Omental fat pad (tissue), 4 donors: ENCODE measurements around the gene LRRC74B. TPM values are rescaled to one million over a fixed set of nuclear protein-coding genes. Genes with fewer than 3 reads are reported as not detected.
"Not testable (repeated sequence)": the region's sequence is repeated elsewhere in the genome, so short reads cannot be mapped to it uniquely, and the experiment has no call there.

Experiments used
- ATAC-seq: fragments of 150-250 bp; one replicate; pipeline ENCODE4 v1.9.1; 2016; ENCODE audit warnings: mild to moderate bottlenecking, moderate library complexity; ENCODE audit not compliant: low FRiP score
- DNase-seq: peaks from one replicate; pipeline ENCODE4 v3.0.0-alpha.2; 2019; ENCODE audit warnings: low spot score
- CTCF ChIP-seq, 3 donors: fragments of 450-650 bp; IDR thresholded peaks; one replicate each; pipeline ENCODE4 v1.5.1; 2016 to 2017; ENCODE audit warnings: antibody characterized with exemption in 3 of 3, mild to moderate bottlenecking in 3 of 3, moderate library complexity in 2 of 3
- total RNA-seq, 4 donors: library from RNA; depleted of rRNA; stranded (reverse); fragments of >200 nt; gene quantifications; one replicate each; pipeline ENCODE4 v1.1.0, GENCODE V29; 2016

Gene LRRC74B
- total RNA-seq, 4 donors from 2014 or later = not detected

- TF ChIP-seq CTCF (IDR thresholded peaks at IDR 0.05) = no peak
- ATAC-seq (no peak), DNase-seq (no peak)
These were observed 46.2 kb upstream of the LRRC74B start for GRCh38 chr22:20999350-21000206.

- ATAC-seq = no peak
- no peak for TF ChIP-seq CTCF (IDR thresholded peaks at IDR 0.05)
- no peak for DNase-seq
These were observed 45.3 kb upstream of the LRRC74B start for GRCh38 chr22:21000207-21000986.

- no peak for ATAC-seq
- no peak for DNase-seq
These were observed 44.7 kb upstream of the LRRC74B start for GRCh38 chr22:21000987-21001600.

GRCh38 chr22:21001601-21002325 lies 44.0 kb upstream of the LRRC74B start, which contains the start of gene THAP7:
TSS of gene THAP7 (minus strand) at chr22:21002118. CDS start at chr22:21001911, 207 bp downstream.
- ATAC-seq (peak; percentile 94), DNase-seq (peak; percentile 92)
- TF ChIP-seq CTCF (IDR thresholded peaks at IDR 0.05) = no peak

More at GRCh38 chr22:21000987-21001600, 44.7 kb upstream of the LRRC74B start:
- no peak for TF ChIP-seq CTCF (IDR thresholded peaks at IDR 0.05)

- ATAC-seq (no peak), DNase-seq (no peak)
- TF ChIP-seq CTCF (IDR thresholded peaks at IDR 0.05) = no peak
These were observed 42.0 kb upstream of the LRRC74B start for GRCh38 chr22:21003782-21004181.

- ATAC-seq, DNase-seq: not testable (repeated sequence)
These were observed 36.5 kb upstream of the LRRC74B start for GRCh38 chr22:21009208-21009607.
